ENCODE data around the gene SBDS.

DNA sequence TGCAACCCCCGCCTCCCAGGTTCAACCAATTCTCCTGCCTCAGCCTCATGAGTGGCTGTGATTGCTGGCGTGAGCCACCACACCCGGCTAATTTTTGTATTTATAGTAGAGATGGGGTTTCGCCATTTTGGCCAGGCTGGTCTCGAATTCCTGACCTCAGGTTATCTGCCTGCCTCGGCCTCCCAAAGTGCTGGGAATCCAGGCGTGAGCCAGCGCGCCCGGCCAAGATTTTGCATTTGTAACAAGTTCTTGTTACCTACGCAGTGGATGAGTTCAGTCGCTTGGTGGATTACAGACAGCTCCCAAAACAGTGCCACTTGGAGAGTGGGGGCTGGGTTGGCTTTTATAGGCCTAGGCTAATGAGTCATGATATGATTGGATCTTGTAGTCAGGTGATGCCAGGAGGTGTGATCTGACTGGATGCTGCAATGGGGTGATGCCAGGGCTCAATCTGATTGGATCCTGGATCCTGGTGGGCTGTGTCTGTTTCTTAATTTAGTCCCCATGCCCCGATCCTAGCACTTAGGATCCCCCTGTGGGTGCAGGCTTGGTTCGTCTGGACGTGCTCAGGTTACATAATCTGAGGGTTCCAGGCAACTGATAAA lies 20.3 kb downstream of the SBDS start:
- TF ChIP-seq, protein P1, sequence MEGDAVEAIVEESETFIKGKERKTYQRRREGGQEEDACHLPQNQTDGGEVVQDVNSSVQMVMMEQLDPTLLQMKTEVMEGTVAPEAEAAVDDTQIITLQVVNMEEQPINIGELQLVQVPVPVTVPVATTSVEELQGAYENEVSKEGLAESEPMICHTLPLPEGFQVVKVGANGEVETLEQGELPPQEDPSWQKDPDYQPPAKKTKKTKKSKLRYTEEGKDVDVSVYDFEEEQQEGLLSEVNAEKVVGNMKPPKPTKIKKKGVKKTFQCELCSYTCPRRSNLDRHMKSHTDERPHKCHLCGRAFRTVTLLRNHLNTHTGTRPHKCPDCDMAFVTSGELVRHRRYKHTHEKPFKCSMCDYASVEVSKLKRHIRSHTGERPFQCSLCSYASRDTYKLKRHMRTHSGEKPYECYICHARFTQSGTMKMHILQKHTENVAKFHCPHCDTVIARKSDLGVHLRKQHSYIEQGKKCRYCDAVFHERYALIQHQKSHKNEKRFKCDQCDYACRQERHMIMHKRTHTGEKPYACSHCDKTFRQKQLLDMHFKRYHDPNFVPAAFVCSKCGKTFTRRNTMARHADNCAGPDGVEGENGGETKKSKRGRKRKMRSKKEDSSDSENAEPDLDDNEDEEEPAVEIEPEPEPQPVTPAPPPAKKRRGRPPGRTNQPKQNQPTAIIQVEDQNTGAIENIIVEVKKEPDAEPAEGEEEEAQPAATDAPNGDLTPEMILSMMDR (IDR thresholded peaks at IDR 0.05; ENCODE audit: poor library complexity) = no peak
- no peak for TF ChIP-seq EZH2 (IDR thresholded peaks at IDR 0.05; ENCODE audit: borderline replicate concordance)
- no peak for TF ChIP-seq EZH2phosphoT487 (IDR thresholded peaks at IDR 0.05; ENCODE audit: low read depth, severe bottlenecking, unreplicated experiment)

All from hepatocyte (in vitro differentiated cells).